GM12874 (cell line): ENCODE results near the gene NTNG1.

Experiments
- CTCF ChIP-seq: IDR thresholded peaks from 2 replicates; pipeline ENCODE4 v1.5.1; 2011; ENCODE audit warnings: low read depth, mild to moderate bottlenecking, control low read depth, low read length, moderate library complexity; ENCODE audit not compliant: insufficient read depth

NTNG1 gene

DNA sequence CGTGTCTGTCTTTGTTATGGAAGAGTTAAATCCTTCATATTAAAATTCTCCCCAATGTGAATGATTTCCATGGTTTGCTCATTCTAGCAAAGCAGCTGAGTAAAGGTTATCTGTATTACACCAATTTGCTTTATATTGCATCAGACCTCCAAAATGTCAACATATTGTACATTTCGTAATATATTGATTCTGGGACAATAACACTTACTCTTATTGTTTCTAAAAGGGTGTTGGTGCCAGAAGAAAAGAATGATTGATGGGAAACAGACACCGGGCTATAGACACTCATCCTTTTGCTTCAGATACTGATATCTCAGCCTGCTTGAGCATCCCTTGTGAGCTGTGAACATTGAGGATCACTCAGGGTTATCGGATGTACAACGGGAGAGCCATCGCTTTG is 7.0 kb downstream of the NTNG1 start:
- TF ChIP-seq CTCF = no peak

GRCh38 chr1:107149946-107150345 is 9.1 kb downstream of the NTNG1 start:
- no peak for TF ChIP-seq CTCF

DNA sequence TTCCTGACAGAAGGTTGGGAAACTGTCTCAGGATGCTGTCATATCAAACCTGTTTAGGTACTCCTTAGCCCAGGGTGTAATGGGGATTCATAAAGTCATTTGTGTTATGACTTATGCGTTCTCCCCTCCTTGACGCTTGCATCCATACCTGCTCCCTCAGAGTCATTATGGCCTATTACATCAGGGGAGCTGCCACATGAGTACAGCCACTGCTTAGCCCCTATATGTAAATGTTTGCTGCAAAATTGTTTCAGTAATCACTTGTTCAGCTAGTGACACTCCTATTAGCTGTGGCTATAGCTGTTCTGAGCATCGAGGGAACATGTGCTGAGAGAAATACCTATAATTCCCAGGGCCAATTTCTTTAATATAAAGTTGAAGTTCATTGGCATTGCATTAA is 10.5 kb downstream of the NTNG1 start:
- no peak for TF ChIP-seq CTCF

GRCh38 chr1:107152395-107152794 is 11.6 kb downstream of the NTNG1 start:
- TF ChIP-seq CTCF = no peak

GRCh38 chr1:107153014-107153413 is 12.2 kb downstream of the NTNG1 start:
- TF ChIP-seq CTCF = 0 out of 2 replicates have a peak, but pooled peaks have one; percentile 6

DNA sequence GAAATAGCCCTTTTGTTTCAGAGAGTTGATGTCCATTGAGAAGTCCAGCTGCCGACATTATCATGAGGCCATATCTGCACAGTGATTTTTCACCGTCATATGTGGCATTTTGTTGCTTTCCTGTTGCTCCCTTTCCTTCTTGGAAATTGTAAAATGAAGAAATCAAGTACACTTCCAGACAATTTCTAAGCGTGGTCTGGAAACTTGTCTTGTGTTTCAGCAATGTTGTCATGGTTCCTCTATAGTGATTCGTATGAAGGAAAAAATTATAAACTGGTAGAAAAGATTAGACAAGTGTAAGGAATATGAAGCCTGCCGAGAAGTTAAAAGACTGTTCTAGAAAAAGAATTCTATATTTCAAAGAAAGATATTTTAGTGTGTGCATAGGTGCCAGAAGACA is 17.7 kb downstream of the NTNG1 start:
- no peak for TF ChIP-seq CTCF

- no peak for TF ChIP-seq CTCF
Measured at GRCh38 chr1:107158991-107159390, 18.2 kb downstream of the NTNG1 start.

DNA sequence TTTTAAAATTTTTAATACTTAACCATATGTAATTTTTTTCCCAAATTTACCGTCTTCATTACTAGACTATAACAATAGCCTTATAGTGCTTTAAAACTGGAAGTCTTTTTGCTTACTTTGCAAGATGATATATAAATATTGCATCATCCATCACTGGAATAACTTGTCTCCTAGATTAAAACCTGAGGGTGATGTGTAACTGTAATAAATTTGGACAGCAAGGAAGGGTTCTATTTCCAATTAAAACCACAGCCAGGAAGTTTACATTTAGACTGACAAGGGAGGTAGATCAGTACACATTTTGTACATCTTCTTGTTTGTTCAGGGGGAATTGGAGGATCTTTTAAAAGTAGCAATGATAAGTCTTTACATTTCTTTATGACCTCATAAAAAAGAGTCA is 21.9 kb downstream of the NTNG1 start:
- TF ChIP-seq CTCF = no peak
